ENCODE data around the gene CCDC116.
"Not testable (repeated sequence)": the region's sequence is repeated elsewhere in the genome, so short reads cannot be mapped to it uniquely, and the experiment has no call there.

CCDC116 gene

GRCh38 chr22:21633481-21633880 is 921 bp downstream of the CCDC116 start:
- no peak for DNase-seq

DNA sequence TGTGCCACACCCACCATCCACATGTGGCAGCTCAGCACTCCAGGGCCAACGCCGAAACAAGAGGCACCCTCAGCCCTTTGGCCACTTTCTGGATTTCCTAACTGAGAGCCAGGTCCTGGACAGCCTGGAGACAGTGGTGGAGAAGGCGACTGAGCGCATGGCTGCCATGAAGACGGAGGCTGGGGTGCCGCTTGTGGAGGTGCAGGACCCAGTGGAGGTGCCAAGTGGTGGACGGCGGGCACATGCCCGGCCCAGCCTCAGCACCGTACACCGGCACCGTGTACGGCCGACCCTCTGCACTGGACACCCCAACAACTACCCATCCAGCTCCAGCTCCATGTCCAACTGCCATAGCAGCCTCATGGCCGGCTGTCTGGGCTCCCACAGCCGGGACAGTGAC is 1.5 kb downstream of the CCDC116 start:
- no peak for DNase-seq

GRCh38 chr22:21634844-21635243 is 2.3 kb downstream of the CCDC116 start:
- no peak for DNase-seq

- no peak for DNase-seq
Measured at GRCh38 chr22:21635771-21636510, 3.4 kb downstream of the CCDC116 start.

DNA sequence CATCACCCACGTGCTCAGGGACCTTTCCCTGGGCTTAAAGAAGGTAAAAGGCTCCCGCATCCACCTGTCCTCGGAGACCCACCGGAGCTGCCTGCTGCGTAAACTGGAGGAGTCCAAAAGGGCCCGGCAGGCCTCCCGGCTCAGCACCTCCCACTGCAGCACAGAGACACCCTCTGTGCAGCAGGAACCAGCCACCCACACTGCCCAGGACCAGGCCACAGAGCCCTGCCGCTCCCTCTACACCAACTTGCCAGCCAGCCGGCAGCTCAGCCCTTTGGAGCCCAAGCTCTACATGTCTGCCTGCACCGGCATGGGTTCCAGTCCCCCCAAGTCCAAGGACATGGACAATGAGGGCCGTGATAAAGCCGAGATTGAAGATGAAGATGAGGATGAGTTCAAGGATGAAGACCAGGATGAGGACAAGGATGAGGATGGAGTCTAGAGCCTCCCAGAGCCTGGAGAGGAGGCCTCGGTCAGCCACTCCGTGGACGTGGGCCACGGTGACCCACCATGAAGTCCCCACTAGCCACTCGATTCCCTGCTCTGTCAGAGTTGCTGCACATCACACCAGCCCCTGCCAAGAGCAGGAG is 4.2 kb downstream of the CCDC116 start:
- no peak for DNase-seq

DNA sequence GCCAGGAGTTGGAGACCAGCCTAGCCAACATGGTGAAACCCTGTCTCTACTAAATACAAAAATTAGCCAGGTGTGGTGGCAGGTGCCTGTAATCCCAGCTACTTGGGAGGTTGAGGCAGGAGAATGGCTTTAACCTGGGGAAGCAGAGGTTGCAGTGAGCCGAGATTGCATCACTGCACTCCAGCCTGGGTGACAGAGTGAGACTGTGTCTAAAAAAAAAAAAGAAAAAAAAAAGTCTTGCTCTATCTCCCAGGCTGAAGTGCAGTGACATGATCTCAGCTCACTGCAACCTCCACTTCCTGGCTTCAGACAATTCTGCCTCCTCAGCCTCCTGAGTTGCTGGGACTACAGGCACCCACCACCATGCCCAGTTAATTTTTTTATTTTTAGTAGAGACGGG is 4.9 kb downstream of the CCDC116 start:
- not testable (repeated sequence) for DNase-seq

- no peak for DNase-seq
Measured at GRCh38 chr22:21639359-21639758, 6.8 kb downstream of the CCDC116 start.

GRCh38 chr22:21640810-21641209 is 8.2 kb downstream of the CCDC116 start:
- DNase-seq, result no peak

- no peak for DNase-seq
Measured at GRCh38 chr22:21641417-21641788, 8.8 kb downstream of the CCDC116 start.

GRCh38 chr22:21641789-21642583 is 9.4 kb downstream of the CCDC116 start, which contains the start of gene SDF2L1:
Gene SDF2L1, plus strand, starts transcription at chr22:21642302. Its CDS starts 35 bp downstream, at chr22:21642337.
- DNase-seq, result peak; percentile 99

GRCh38 chr22:21642584-21643448 is 10.3 kb downstream of the CCDC116 start:
- DNase-seq, result peak; percentile 57

DNA sequence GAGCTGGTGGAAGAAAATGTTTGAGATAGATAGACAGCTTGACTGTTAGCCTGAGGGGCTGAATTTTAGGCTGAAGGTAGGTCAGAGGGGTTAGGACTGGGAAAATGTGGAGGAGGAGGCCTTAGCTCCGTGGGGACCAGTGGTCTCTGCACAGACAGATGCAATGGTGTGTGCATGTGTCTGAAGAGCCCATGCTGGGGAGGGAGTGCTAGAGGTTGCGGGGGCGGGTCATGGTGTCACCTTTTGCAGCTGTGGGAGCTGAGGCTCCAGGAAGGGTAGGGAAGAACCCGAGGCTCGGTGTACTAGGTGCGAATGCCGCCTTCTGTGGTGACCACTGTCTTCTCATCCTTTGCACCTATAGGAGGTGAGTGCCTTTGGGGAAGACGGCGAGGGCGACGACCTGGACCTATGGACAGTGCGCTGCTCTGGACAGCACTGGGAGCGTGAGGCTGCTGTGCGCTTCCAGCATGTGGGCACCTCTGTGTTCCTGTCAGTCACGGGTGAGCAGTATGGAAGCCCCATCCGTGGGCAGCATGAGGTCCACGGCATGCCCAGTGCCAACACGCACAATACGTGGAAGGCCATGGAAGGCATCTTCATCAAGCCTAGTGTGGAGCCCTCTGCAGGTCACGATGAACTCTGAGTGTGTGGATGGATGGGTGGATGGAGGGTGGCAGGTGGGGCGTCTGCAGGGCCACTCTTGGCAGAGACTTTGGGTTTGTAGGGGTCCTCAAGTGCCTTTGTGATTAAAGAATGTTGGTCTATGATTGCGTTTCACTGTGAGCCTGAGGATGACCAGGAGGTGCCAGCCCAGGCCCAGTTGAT is 11.2 kb downstream of the CCDC116 start:
- peak; percentile 18 for DNase-seq

DNA sequence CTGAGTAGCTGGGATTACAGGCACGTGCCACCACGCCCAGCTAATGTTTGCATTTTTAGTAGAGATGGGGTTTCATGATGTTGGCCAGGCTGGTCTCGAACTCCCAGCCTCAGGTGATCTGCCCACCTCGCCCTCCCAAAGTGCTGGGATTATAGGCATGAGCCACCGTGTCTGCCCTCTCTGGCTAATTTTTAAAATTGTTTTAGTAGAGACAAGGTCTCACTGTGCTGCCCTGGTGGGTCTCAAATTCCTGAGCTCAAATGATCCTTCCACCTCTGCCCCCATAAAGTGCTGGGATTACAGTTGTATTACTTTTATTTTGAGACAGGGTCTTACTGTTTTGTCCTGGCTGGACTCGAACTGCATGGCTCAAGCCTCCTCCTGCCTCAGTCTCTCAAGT is 13.0 kb downstream of the CCDC116 start:
- DNase-seq, result not testable (repeated sequence)

- peak; percentile 89 for DNase-seq
Measured at GRCh38 chr22:21646608-21647590, 14.3 kb downstream of the CCDC116 start.

DNA sequence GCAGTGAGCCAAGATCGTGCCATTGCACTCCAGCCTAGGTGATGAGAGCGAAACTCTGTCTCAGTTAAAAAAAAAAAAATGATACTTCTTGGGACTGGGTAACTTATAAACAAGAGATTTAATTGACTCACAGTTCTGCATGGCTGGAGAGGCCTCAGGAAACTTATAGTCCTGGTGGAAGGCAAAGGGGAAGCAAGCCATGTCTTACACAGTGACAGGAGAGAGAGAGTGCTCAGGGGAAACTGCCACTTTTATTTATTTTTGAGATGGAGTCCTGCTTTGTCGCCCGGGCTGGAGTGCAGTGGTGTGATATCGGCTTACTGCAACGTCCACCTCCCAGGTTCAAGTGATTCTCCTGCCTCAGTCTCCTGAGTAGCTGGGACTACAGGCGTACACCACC is 17.7 kb downstream of the CCDC116 start:
- DNase-seq, result no peak

DNA sequence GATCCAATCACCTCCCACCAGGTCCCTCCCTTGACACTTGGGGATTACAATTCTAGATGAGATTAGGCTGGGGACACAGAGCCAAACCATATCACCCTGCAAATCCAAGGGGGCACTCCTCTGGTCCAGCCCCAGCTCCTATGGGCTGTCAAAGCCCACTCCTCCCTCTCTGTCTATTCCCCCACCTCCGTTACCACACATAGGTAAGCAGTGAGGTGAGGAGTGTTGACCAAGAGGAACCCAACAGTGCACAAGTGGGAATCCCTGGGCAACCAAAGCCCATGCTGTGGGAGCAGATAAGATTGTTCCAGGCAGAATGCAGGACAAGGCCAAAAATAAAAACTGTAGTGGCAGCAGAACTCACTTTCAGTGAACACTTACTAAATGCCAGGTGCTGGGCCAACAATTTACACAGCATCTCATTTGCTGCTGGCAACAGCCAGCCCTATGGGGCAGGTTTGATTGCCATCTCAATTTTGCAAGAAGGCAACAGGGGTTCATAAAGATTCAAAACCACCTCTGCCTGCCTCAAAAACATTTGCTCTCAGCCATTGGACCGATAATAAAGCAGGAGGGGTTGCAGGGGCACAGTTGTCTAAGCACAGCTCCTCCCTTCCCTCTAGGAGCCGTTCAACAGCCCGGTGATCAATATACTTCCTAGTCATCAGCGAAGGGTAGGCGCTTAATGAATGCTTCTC is 18.4 kb downstream of the CCDC116 start:
- DNase-seq, result no peak

DNA sequence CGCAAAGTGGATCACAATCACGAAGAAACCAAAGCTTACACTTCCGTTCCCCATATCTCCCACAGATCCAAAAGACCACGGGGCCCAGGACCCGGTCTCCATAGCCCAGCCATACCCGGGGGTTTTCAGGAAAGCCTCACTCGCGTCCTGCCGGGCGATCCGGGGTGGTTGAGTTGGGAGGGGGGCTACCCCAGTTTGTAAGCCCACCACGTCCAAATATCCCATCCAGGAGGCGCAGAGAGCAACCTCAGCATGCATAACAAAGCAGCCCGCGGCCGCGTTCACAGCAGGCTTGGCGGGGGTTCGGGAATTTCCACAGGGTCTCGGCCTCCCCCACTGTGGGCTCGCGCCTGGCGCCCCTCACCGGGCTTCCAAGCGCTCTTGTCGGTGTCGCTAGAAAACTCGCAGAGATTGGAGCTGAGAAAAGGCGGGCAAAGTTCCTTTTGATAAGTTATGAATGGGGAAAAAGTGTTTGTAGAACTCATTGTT is 19.0 kb downstream of the CCDC116 start:
- DNase-seq, result no peak

DNA sequence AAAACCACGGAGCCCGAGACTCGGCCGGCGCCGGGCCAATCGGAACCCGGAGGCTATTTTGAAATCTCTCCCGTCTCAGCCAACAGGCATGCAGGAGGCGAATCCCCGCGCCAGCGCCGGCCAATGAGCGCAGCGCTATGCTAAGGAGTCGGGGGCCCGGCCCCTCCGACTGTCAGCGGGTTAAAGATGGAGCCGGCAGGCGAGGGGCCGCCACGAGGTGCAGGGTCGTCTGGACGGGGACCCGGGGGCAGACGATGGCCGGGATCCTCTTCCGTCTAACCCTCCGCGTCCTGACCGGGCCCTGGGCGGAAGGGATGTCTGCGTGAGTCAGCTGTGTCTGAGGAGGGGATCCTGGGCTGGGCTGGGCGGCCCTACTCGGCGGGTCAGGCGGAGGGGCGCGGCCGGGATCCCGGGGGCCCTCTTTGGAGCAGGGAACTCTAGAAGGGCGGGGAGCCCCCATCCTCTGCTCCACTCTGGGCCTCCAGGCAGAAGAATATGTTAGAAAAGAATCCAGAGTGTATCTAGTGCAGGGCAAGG is 19.5 kb downstream of the CCDC116 start:
- peak; percentile 95 for DNase-seq

All from femur (tissue), 1 donor.